ENCODE results near the gene RPL22. TPM values are rescaled to one million over a fixed set of nuclear protein-coding genes. Genes with fewer than 3 reads are reported as not detected.

RPL22 gene
- total and polyA plus RNA-seq, 2 of the 13 experiments (the other 11 are each of a cell fraction or from before 2014, with no cell fraction given) = 214 to 545 TPM

GRCh38 chr1:6199298-6200187, at the start of gene RPL22 (continued):
- TF ChIP-seq ZBTB39 (CRISPR knock-in tag; IDR thresholded peaks at IDR 0.05) = no peak
- TF ChIP-seq BRF2 (CRISPR knock-in tag; IDR thresholded peaks at IDR 0.05) = peak; percentile 76; the same call in 1 of the 2 replicates
- TF ChIP-seq CHD4 (IDR thresholded peaks at IDR 0.05; ENCODE audit: borderline replicate concordance, low read length) = no peak
- TF ChIP-seq CSRNP2 (CRISPR knock-in tag; conservative IDR thresholded peaks at IDR 0.05; ENCODE audit: low read depth) = no peak
- no peak for TF ChIP-seq NONO (IDR thresholded peaks at IDR 0.05)
- peak; percentile 85 for TF ChIP-seq NONO (CRISPR knock-in tag; conservative IDR thresholded peaks at IDR 0.05)
- TF ChIP-seq GATAD1 (CRISPR knock-in tag; IDR thresholded peaks at IDR 0.05) = peak; percentile 94
- TF ChIP-seq DNMT1 (CRISPR knock-in tag; IDR thresholded peaks at IDR 0.05) = no peak
- TF ChIP-seq ZNF264 (CRISPR knock-in tag; IDR thresholded peaks at IDR 0.05) = peak; percentile 87
- no peak for TF ChIP-seq CAMTA2 (CRISPR knock-in tag; IDR thresholded peaks at IDR 0.05; ENCODE audit: borderline replicate concordance)
- peak; percentile 80 for TF ChIP-seq SNAPC5 (CRISPR knock-in tag; IDR thresholded peaks at IDR 0.05; ENCODE audit: borderline replicate concordance)
- no peak for TF ChIP-seq ZNF644 (CRISPR knock-in tag; IDR thresholded peaks at IDR 0.05; ENCODE audit: low read depth)
- TF ChIP-seq ZNF318 (CRISPR knock-in tag; IDR thresholded peaks at IDR 0.05) = peak; percentile 77; the same call in 1 of the 2 replicates
- peak; percentile 75 for TF ChIP-seq HES4 (CRISPR knock-in tag; IDR thresholded peaks at IDR 0.05; ENCODE audit: borderline replicate concordance)
- peak; percentile 38; the same call in 1 of the 2 replicates for TF ChIP-seq SRY (CRISPR knock-in tag; IDR thresholded peaks at IDR 0.05)
